ENCODE data around the gene TAAR5.

The TAAR5 gene

GRCh38 chr6:132596201-132596600 is 6.7 kb upstream of the TAAR5 start:
- no peak overlapping the region for H2AFZ ChIP-seq (ENCODE audit: low read length)
- H3K23ac ChIP-seq (ENCODE audit: low read depth, low read length, poor library complexity), result no peak overlapping the region
- no peaks in the 10 kb centered on the region for H3K9me3 ChIP-seq (replicated peaks in 1 of 2; ENCODE audit: control insufficient read depth in 2 of 2, insufficient read depth in 1 of 2, low read depth in 1 of 2, low read length in 2 of 2)
- no peak overlapping the region for H3K9ac ChIP-seq (ENCODE audit: low read depth, low read length, poor library complexity)
- H3K79me1 ChIP-seq (ENCODE audit: low read depth, low read length), result no peaks in the 10 kb centered on the region
- H3K4ac ChIP-seq (ENCODE audit: low read length), result no peak overlapping the region
- no peak overlapping the region for H2BK12ac ChIP-seq (ENCODE audit: low read length)
- DNase-seq (ENCODE audit: low spot score), result no peak
- no peak overlapping the region for H4K91ac ChIP-seq (ENCODE audit: low read depth, low read length, poor library complexity)
- H2BK120ac ChIP-seq (ENCODE audit: low read depth, low read length), result no peak overlapping the region
- H2BK5ac ChIP-seq (ENCODE audit: low read length), result no peak overlapping the region
- no peak overlapping the region for H3K4me2 ChIP-seq (ENCODE audit: insufficient read depth, low read length, poor library complexity, severe bottlenecking)
- H3K27ac ChIP-seq (replicated peaks; ENCODE audit: low read length), result no peak overlapping the region
- H2BK15ac ChIP-seq (ENCODE audit: low read length), result no peak overlapping the region
- no CpG with 5 or more reads among the region's 6 CpGs for WGBS, 2 donors (ENCODE audit: extremely low coverage in 2 of 2, insufficient read length in 2 of 2, insufficient replicate concordance in 1 of 2)
- H3K36me3 ChIP-seq (replicated peaks in 1 of 2; ENCODE audit: control insufficient read depth in 2 of 2, insufficient read depth in 2 of 2, low read length in 2 of 2), result no peaks in the 10 kb centered on the region
- no peak overlapping the region for H4K8ac ChIP-seq (ENCODE audit: low read depth, low read length)
- no peak overlapping the region for H3K18ac ChIP-seq (ENCODE audit: low read length)
- no peak overlapping the region for H2AK5ac ChIP-seq (ENCODE audit: low read depth, low read length)
- no peak overlapping the region for H3K4me3 ChIP-seq (ENCODE audit: low read length in 2 of 2)
- no peak overlapping the region for H3K14ac ChIP-seq (ENCODE audit: low read length)
- H3K4me1 ChIP-seq (ENCODE audit: control insufficient read depth in 2 of 2, insufficient read depth in 1 of 2, low read depth in 1 of 2, low read length in 2 of 2), result no peaks in the 10 kb centered on the region
- no peaks in the 10 kb centered on the region for H3K27me3 ChIP-seq (ENCODE audit: control insufficient read depth in 3 of 3, insufficient read depth in 3 of 3, low read depth in 1 of 3, low read length in 3 of 3)

DNA sequence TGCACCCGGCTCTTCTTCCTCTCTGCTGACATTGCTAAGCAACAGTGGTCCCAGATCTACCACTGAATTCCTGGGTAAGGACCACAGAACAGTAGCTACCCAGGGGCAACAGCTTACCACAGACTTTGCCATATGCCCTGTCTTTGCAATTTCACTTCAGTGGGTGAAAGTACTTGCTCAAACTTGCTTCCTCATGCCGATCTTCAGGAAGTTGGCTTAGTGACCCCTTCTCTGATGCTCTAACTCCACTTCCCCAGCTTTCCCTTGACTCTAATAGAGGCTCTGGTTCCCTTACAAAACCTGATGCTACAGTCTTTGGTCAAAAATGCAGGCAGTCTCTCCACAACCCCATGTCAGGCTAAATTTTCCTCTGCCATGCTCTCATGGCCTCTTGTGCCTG is 3.3 kb upstream of the TAAR5 start:
- no peak overlapping the region for H2BK5ac ChIP-seq (ENCODE audit: low read length)
- H2BK120ac ChIP-seq (ENCODE audit: low read depth, low read length), result no peak overlapping the region
- no peak overlapping the region for H3K18ac ChIP-seq (ENCODE audit: low read length)
- no peak overlapping the region for H2AK5ac ChIP-seq (ENCODE audit: low read depth, low read length)
- no peak overlapping the region for H2BK12ac ChIP-seq (ENCODE audit: low read length)
- H2AFZ ChIP-seq (ENCODE audit: low read length), result no peak overlapping the region
- H3K27me3 ChIP-seq (ENCODE audit: control insufficient read depth in 3 of 3, insufficient read depth in 3 of 3, low read depth in 1 of 3, low read length in 3 of 3), result no peaks in the 10 kb centered on the region
- no peak overlapping the region for H3K9ac ChIP-seq (ENCODE audit: low read depth, low read length, poor library complexity)
- H3K4me2 ChIP-seq (ENCODE audit: insufficient read depth, low read length, poor library complexity, severe bottlenecking), result no peak overlapping the region
- no peak overlapping the region for H3K14ac ChIP-seq (ENCODE audit: low read length)
- H4K91ac ChIP-seq (ENCODE audit: low read depth, low read length, poor library complexity), result no peak overlapping the region
- no peak overlapping the region for H3K23ac ChIP-seq (ENCODE audit: low read depth, low read length, poor library complexity)
- no peak overlapping the region for H2BK15ac ChIP-seq (ENCODE audit: low read length)
- no peak overlapping the region for H4K8ac ChIP-seq (ENCODE audit: low read depth, low read length)
- H3K9me3 ChIP-seq (replicated peaks in 1 of 2; ENCODE audit: control insufficient read depth in 2 of 2, insufficient read depth in 1 of 2, low read depth in 1 of 2, low read length in 2 of 2), result no peaks in the 10 kb centered on the region
- DNase-seq (ENCODE audit: low spot score), result no peak
- no peaks in the 10 kb centered on the region for H3K36me3 ChIP-seq (replicated peaks in 1 of 2; ENCODE audit: control insufficient read depth in 2 of 2, insufficient read depth in 2 of 2, low read length in 2 of 2)
- no peak overlapping the region for H3K4ac ChIP-seq (ENCODE audit: low read length)
- H3K79me1 ChIP-seq (ENCODE audit: low read depth, low read length), result no peaks in the 10 kb centered on the region
- H3K4me1 ChIP-seq (ENCODE audit: control insufficient read depth in 2 of 2, insufficient read depth in 1 of 2, low read depth in 1 of 2, low read length in 2 of 2), result no peaks in the 10 kb centered on the region
- no CpG with 5 or more reads among the region's 2 CpGs for WGBS, 2 donors (ENCODE audit: extremely low coverage in 2 of 2, insufficient read length in 2 of 2, insufficient replicate concordance in 1 of 2)
- H3K4me3 ChIP-seq (ENCODE audit: low read length in 2 of 2), result no peak overlapping the region
- no peak overlapping the region for H3K27ac ChIP-seq (replicated peaks; ENCODE audit: low read length)

DNA sequence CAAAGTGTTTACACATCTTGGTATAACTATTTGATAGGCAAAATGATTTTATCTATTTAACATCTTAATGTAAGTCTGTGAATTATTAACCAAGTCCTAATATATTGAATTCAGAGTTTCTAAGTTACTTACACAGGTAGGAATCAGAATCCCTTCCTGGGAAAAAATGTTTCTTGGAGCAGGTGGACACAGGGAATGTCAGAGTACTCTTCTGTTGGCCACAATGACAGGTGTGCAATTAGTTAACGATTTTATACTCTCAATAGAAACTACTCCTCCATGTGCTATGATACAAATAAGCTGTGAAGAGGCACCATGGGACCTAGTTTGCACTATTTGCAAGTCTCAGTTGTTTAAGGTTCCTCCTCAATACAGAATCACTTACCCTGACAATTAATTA is 821 bp upstream of the TAAR5 start:
- Histone ChIP-seq H3K27ac (replicated peaks; ENCODE audit: low read length) (no peak overlapping the region), H3K4me1 (ENCODE audit: control insufficient read depth in 2 of 2, insufficient read depth in 1 of 2, low read depth in 1 of 2, low read length in 2 of 2) (no peaks in the 10 kb centered on the region)

DNA sequence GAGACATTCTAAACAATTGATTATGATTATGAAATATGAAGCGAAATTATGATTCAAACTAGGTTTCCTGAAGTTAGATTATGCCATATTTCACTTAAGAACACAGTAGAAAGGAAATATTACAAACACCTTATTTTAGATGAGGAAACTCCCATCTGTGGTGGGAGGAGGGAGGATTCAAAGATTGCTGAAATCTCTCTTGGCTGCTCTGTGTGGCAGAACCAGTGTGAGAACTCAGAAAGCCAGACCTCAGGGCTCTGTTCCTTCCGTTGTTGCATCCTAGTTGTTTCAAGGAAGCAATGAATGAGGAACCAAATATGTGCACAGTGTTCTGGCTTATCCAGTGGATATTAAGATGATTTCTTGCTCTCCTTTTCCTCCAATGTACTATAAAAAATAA is 2.1 kb downstream of the TAAR5 start:
- Histone ChIP-seq H3K9ac (ENCODE audit: low read depth, low read length, poor library complexity) (no peak overlapping the region), H2AFZ (ENCODE audit: low read length) (no peak overlapping the region), H2BK120ac (ENCODE audit: low read depth, low read length) (no peak overlapping the region), H3K14ac (ENCODE audit: low read length) (no peak overlapping the region), H3K27ac (replicated peaks; ENCODE audit: low read length) (no peak overlapping the region), H2AK5ac (ENCODE audit: low read depth, low read length) (no peak overlapping the region), H3K4me2 (ENCODE audit: insufficient read depth, low read length, poor library complexity, severe bottlenecking) (no peak overlapping the region), H3K79me1 (ENCODE audit: low read depth, low read length) (no peaks in the 10 kb centered on the region), H4K91ac (ENCODE audit: low read depth, low read length, poor library complexity) (no peak overlapping the region), H3K18ac (ENCODE audit: low read length) (no peak overlapping the region), H2BK5ac (ENCODE audit: low read length) (no peak overlapping the region), H3K27me3 (ENCODE audit: control insufficient read depth in 3 of 3, insufficient read depth in 3 of 3, low read depth in 1 of 3, low read length in 3 of 3) (no peaks in the 10 kb centered on the region), H2BK15ac (ENCODE audit: low read length) (no peak overlapping the region), H4K8ac (ENCODE audit: low read depth, low read length) (no peak overlapping the region), H3K23ac (ENCODE audit: low read depth, low read length, poor library complexity) (no peak overlapping the region), H3K36me3 (replicated peaks in 1 of 2; ENCODE audit: control insufficient read depth in 2 of 2, insufficient read depth in 2 of 2, low read length in 2 of 2) (no peaks in the 10 kb centered on the region), H2BK12ac (ENCODE audit: low read length) (no peak overlapping the region), H3K4me3 (ENCODE audit: low read length in 2 of 2) (no peak overlapping the region), H3K4me1 (ENCODE audit: control insufficient read depth in 2 of 2, insufficient read depth in 1 of 2, low read depth in 1 of 2, low read length in 2 of 2) (no peaks in the 10 kb centered on the region), H3K9me3 (replicated peaks in 1 of 2; ENCODE audit: control insufficient read depth in 2 of 2, insufficient read depth in 1 of 2, low read depth in 1 of 2, low read length in 2 of 2) (no peaks in the 10 kb centered on the region), H3K4ac (ENCODE audit: low read length) (no peak overlapping the region)
- DNase-seq (ENCODE audit: low spot score), result no peak
- no CpG with 5 or more reads among the region's 2 CpGs for WGBS, 2 donors (ENCODE audit: extremely low coverage in 2 of 2, insufficient read length in 2 of 2, insufficient replicate concordance in 1 of 2)

More for the DNA sequence above, 821 bp upstream of the TAAR5 start:
- H3K4me3 ChIP-seq (ENCODE audit: low read length in 2 of 2), result no peak overlapping the region
- no CpG with 5 or more reads among the region's 1 CpG for WGBS, 2 donors (ENCODE audit: extremely low coverage in 2 of 2, insufficient read length in 2 of 2, insufficient replicate concordance in 1 of 2)
- H3K14ac ChIP-seq (ENCODE audit: low read length), result no peak overlapping the region
- H2BK15ac ChIP-seq (ENCODE audit: low read length), result no peak overlapping the region
- no peak overlapping the region for H2AFZ ChIP-seq (ENCODE audit: low read length)
- H3K79me1 ChIP-seq (ENCODE audit: low read depth, low read length), result no peaks in the 10 kb centered on the region
- no peaks in the 10 kb centered on the region for H3K27me3 ChIP-seq (ENCODE audit: control insufficient read depth in 3 of 3, insufficient read depth in 3 of 3, low read depth in 1 of 3, low read length in 3 of 3)
- no peaks in the 10 kb centered on the region for H3K9me3 ChIP-seq (replicated peaks in 1 of 2; ENCODE audit: control insufficient read depth in 2 of 2, insufficient read depth in 1 of 2, low read depth in 1 of 2, low read length in 2 of 2)
- H4K91ac ChIP-seq (ENCODE audit: low read depth, low read length, poor library complexity), result no peak overlapping the region
- H3K36me3 ChIP-seq (replicated peaks in 1 of 2; ENCODE audit: control insufficient read depth in 2 of 2, insufficient read depth in 2 of 2, low read length in 2 of 2), result no peaks in the 10 kb centered on the region
- H3K4ac ChIP-seq (ENCODE audit: low read length), result no peak overlapping the region
- H2BK120ac ChIP-seq (ENCODE audit: low read depth, low read length), result no peak overlapping the region
- no peak overlapping the region for H2BK5ac ChIP-seq (ENCODE audit: low read length)
- no peak overlapping the region for H3K9ac ChIP-seq (ENCODE audit: low read depth, low read length, poor library complexity)
- no peak for DNase-seq (ENCODE audit: low spot score)
- H2BK12ac ChIP-seq (ENCODE audit: low read length), result no peak overlapping the region
- H4K8ac ChIP-seq (ENCODE audit: low read depth, low read length), result no peak overlapping the region
- no peak overlapping the region for H3K4me2 ChIP-seq (ENCODE audit: insufficient read depth, low read length, poor library complexity, severe bottlenecking)
- no peak overlapping the region for H3K23ac ChIP-seq (ENCODE audit: low read depth, low read length, poor library complexity)
- no peak overlapping the region for H3K18ac ChIP-seq (ENCODE audit: low read length)
- H2AK5ac ChIP-seq (ENCODE audit: low read depth, low read length), result no peak overlapping the region
